Measurements from ENCODE around the gene ST3GAL3.

- no peak for TF ChIP-seq CTCF (conservative IDR thresholded peaks at IDR 0.05 in 1 of 2, IDR thresholded peaks at IDR 0.05 in 1 of 2; ENCODE audit: low read depth in 1 of 2, low read length in 2 of 2)
- TF ChIP-seq EZH2 (IDR thresholded peaks at IDR 0.05; ENCODE audit: low read length, missing control alignments) = no peak
Measured at GRCh38 chr1:43805340-43805739, 98.0 kb downstream of the ST3GAL3 start.
